ENCODE results near the gene GPC5. TPM values are rescaled to one million over a fixed set of nuclear protein-coding genes. Genes with fewer than 3 reads are reported as not detected.

Gene GPC5
- total RNA-seq, 1 donor from 2014 or later = 2.5 TPM

GRCh38 chr13:91520952-91521351, 122.5 kb downstream of the GPC5 start:
- no peak overlapping the region for H3K4me3 Mint-ChIP-seq
- TF ChIP-seq, protein P1, sequence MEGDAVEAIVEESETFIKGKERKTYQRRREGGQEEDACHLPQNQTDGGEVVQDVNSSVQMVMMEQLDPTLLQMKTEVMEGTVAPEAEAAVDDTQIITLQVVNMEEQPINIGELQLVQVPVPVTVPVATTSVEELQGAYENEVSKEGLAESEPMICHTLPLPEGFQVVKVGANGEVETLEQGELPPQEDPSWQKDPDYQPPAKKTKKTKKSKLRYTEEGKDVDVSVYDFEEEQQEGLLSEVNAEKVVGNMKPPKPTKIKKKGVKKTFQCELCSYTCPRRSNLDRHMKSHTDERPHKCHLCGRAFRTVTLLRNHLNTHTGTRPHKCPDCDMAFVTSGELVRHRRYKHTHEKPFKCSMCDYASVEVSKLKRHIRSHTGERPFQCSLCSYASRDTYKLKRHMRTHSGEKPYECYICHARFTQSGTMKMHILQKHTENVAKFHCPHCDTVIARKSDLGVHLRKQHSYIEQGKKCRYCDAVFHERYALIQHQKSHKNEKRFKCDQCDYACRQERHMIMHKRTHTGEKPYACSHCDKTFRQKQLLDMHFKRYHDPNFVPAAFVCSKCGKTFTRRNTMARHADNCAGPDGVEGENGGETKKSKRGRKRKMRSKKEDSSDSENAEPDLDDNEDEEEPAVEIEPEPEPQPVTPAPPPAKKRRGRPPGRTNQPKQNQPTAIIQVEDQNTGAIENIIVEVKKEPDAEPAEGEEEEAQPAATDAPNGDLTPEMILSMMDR (IDR thresholded peaks at IDR 0.05; ENCODE audit: unreplicated experiment) = no peak
- no peaks in the 10 kb centered on the region for H3K4me1 Mint-ChIP-seq
- H3K27me3 Mint-ChIP-seq (ENCODE audit: low read depth) = peaks cover 2% of the 10 kb centered on the region
- DNase-seq (ENCODE audit: low spot score in 2 of 2, unreplicated experiment in 2 of 2) = no peak
- no peak overlapping the region for H3K27ac Mint-ChIP-seq
- peaks cover 17% of the 10 kb centered on the region for H3K9me3 Mint-ChIP-seq
- no peaks in the 10 kb centered on the region for H3K36me3 Mint-ChIP-seq

- TF ChIP-seq, protein P1 (IDR thresholded peaks at IDR 0.05; ENCODE audit: unreplicated experiment) = no peak
- H3K27ac Mint-ChIP-seq = no peak overlapping the region
- H3K27me3 Mint-ChIP-seq (ENCODE audit: low read depth) = peaks cover 5% of the 10 kb centered on the region
- no peak overlapping the region for H3K4me3 Mint-ChIP-seq
- H3K36me3 Mint-ChIP-seq = no peaks in the 10 kb centered on the region
- peaks cover 20% of the 10 kb centered on the region for H3K9me3 Mint-ChIP-seq
- no peaks in the 10 kb centered on the region for H3K4me1 Mint-ChIP-seq
- no peak for DNase-seq (ENCODE audit: low spot score in 2 of 2, unreplicated experiment in 2 of 2)
These were observed 124.7 kb downstream of the GPC5 start for GRCh38 chr13:91523116-91523515.

- no peak for DNase-seq (ENCODE audit: low spot score in 2 of 2, unreplicated experiment in 2 of 2)
- Mint-ChIP-seq H3K27me3 (ENCODE audit: low read depth) (peaks cover 5% of the 10 kb centered on the region), H3K4me3 (no peak overlapping the region)
These were observed 128.2 kb downstream of the GPC5 start for GRCh38 chr13:91526543-91527033.

GRCh38 chr13:91529739-91530482, 131.5 kb downstream of the GPC5 start:
- H3K4me3 Mint-ChIP-seq = no peak overlapping the region

More at GRCh38 chr13:91526543-91527033, 128.2 kb downstream of the GPC5 start:
- Mint-ChIP-seq H3K9me3 (peaks cover 21% of the 10 kb centered on the region), H3K27ac (no peak overlapping the region), H3K36me3 (no peaks in the 10 kb centered on the region), H3K4me1 (no peaks in the 10 kb centered on the region)
- TF ChIP-seq, protein P1 (IDR thresholded peaks at IDR 0.05; ENCODE audit: unreplicated experiment) = no peak

DNA sequence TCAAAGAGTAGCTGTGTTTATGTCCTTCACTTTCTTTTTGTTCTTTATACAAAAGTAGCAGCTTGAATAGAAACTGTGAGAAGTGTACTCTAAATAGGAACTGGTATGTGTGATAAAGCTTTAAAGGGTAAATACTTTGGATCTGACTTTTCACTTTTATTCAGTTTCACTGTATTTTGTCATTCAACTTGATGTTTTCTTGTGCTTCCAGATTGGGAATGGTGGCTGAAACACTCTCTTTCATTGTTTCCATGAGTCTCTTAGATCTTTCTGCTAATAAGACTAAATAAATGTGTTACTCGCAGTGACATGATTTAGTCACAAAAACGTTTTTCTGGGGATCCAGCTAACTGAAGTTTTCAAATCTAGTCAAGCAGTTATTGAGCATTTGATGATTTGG, 133.2 kb downstream of the GPC5 start:
- Mint-ChIP-seq H3K36me3 (no peaks in the 10 kb centered on the region), H3K9me3 (peaks cover 14% of the 10 kb centered on the region), H3K4me1 (peaks cover 8% of the 10 kb centered on the region), H3K4me3 (no peak overlapping the region), H3K27me3 (ENCODE audit: low read depth) (peaks cover 4% of the 10 kb centered on the region), H3K27ac (no peak overlapping the region)
- TF ChIP-seq, protein P1 (IDR thresholded peaks at IDR 0.05; ENCODE audit: unreplicated experiment) = no peak
- DNase-seq (ENCODE audit: low spot score in 2 of 2, unreplicated experiment in 2 of 2) = no peak

More at GRCh38 chr13:91529739-91530482, 131.5 kb downstream of the GPC5 start:
- Mint-ChIP-seq H3K27me3 (ENCODE audit: low read depth) (peaks cover 8% of the 10 kb centered on the region), H3K9me3 (peaks cover 16% of the 10 kb centered on the region), H3K27ac (no peak overlapping the region), H3K36me3 (no peaks in the 10 kb centered on the region), H3K4me1 (peaks cover 8% of the 10 kb centered on the region)
- DNase-seq (ENCODE audit: low spot score in 2 of 2, unreplicated experiment in 2 of 2) = no peak
- TF ChIP-seq, protein P1 (IDR thresholded peaks at IDR 0.05; ENCODE audit: unreplicated experiment) = no peak
